Caco-2 (cell line): Measurements from ENCODE around the gene PRPF39. TPM values are rescaled to one million over a fixed set of nuclear protein-coding genes. Genes with fewer than 3 reads are reported as not detected.

ENCODE experiments used
- BruUV-seq: library from RNA; stranded (reverse); fragments of 400-500 nt; replicated peaks from 2 replicates; lab custom pipeline; 2021; lab: Mats Ljungman, UMichigan
- CTCF ChIA-PET: fragments of 300-600 bp; sonication (Branson Sonifier 250); formaldehyde crosslinking; loops from one replicate; lab custom pipeline; 2022; ENCODE audit warnings: antibody characterized with exemption; lab: Charles Lee
- POLR2A ChIA-PET: fragments of 300-600 bp; sonication (Branson Sonifier 250); formaldehyde crosslinking; loops from one replicate; lab custom pipeline; 2022; ENCODE audit warnings: antibody characterized with exemption; lab: Charles Lee
- DNase-seq, 2 experiments: peaks; one replicate each; pipeline versions ENCODE4 v3.0.0 to v3.0.0-alpha.2; 2020 to 2022
- H3K27me3 ChIP-seq: replicated peaks from 2 replicates; pipeline ENCODE4 v1.6.0; 2011; ENCODE audit warnings: low read length; ENCODE audit not compliant: control insufficient read depth, insufficient read depth
- H3K36me3 ChIP-seq: 2 replicates; pipeline ENCODE4 v1.5.1; 2011; ENCODE audit warnings: low read length; ENCODE audit not compliant: control insufficient read depth, insufficient read depth
- H3K4me1 ChIP-seq: fragments of 250-450 bp; sonication (Bioruptor Pico); 2 replicates; pipeline ENCODE4 v1.5.1; 2020; ENCODE audit warnings: mild to moderate bottlenecking
- H3K4me3 ChIP-seq: 2 replicates; pipeline ENCODE4 v1.5.1; 2011; ENCODE audit warnings: low read depth, mild to moderate bottlenecking, control low read depth, low read length
- H3K9me3 ChIP-seq: fragments of 250-450 bp; sonication (Bioruptor Pico); 2 replicates; pipeline ENCODE4 v1.5.1; 2020; ENCODE audit warnings: mild to moderate bottlenecking, moderate library complexity
- H3K27ac Mint-ChIP-seq: one replicate; pipeline ENCODE4 v1.8.0; 2022; ENCODE audit warnings: mixed read lengths; ENCODE audit not compliant: unreplicated experiment
- H3K27me3 Mint-ChIP-seq: one replicate; pipeline ENCODE4 v1.8.0; 2022; ENCODE audit warnings: mixed read lengths; ENCODE audit not compliant: insufficient read depth, unreplicated experiment
- H3K36me3 Mint-ChIP-seq: one replicate; pipeline ENCODE4 v1.8.0; 2022; ENCODE audit warnings: mild to moderate bottlenecking, mixed read lengths; ENCODE audit not compliant: insufficient read depth, unreplicated experiment
- H3K4me1 Mint-ChIP-seq: one replicate; pipeline ENCODE4 v1.8.0; 2022; ENCODE audit warnings: low read depth, mixed read lengths; ENCODE audit not compliant: unreplicated experiment
- H3K4me3 Mint-ChIP-seq: one replicate; pipeline ENCODE4 v1.8.0; 2022; ENCODE audit warnings: mild to moderate bottlenecking, moderate library complexity, mixed read lengths; ENCODE audit not compliant: unreplicated experiment
- H3K9me3 Mint-ChIP-seq: one replicate; pipeline ENCODE4 v1.8.0; 2022; ENCODE audit warnings: mixed read lengths; ENCODE audit not compliant: unreplicated experiment
- intact Hi-C: fragments of 100-400 bp; cut with micrococcal nuclease; formaldehyde crosslinking; loops from one replicate; pipeline ENCODE4 v1.10.0; 2022; ENCODE audit not compliant: unreplicated experiment
- total RNA-seq: library from RNA; stranded (reverse); gene quantifications from 2 replicates; pipeline ENCODE4 v1.2.3, GENCODE V29; 2022
- TF ChIP-seq, protein P1 (sequence below), 2 experiments: fragments of 200-600 bp in 1 of 2; IDR thresholded peaks; 1 replicate in 1 of 2; 2 replicates in 1 of 2; pipeline versions ENCODE4 v1.5.1 to v1.8.0; 2011 to 2022; ENCODE audit warnings: antibody characterized with exemption in 1 of 2, control low read depth in 1 of 2, inconsistent platforms in 1 of 2, low read depth in 1 of 2, low read length in 1 of 2, mild to moderate bottlenecking in 1 of 2, moderate library complexity in 1 of 2; ENCODE audit not compliant: insufficient read depth in 1 of 2, severe bottlenecking in 1 of 2, unreplicated experiment in 1 of 2

PRPF39 gene
- total RNA-seq, 1 experiment from 2014 or later, result 22.3 TPM

DNA sequence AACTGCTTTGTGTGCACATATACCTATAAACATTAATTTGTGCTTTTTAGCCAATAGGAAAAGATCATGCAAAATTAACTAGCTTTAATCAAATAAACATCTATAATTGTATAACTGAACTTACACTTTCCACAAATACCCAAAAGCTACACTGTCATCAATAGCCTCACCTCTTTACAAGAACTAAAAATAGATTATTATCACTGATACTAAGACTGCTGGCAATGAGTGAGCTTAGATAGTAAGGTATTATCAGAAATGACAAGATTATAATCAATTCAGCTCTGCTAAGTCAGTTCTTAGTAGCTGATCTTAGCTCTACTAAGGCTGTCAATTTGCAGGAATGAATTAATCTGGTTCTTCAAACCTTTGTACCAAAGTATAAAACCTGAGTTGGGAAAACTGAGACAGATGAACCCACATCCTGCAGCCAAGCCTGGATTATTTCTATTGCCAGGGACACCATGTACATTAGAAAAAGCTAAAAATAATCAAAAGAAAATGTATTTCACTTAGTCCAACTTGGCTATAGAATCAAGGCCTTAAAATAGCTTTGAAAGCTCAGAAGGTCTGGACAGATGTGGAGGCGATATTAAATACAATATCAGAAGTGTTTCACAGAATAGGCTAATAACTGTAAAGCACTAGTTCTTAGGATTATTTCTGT is 45.2 kb downstream of the PRPF39 start:
- TF ChIP-seq, protein P1, sequence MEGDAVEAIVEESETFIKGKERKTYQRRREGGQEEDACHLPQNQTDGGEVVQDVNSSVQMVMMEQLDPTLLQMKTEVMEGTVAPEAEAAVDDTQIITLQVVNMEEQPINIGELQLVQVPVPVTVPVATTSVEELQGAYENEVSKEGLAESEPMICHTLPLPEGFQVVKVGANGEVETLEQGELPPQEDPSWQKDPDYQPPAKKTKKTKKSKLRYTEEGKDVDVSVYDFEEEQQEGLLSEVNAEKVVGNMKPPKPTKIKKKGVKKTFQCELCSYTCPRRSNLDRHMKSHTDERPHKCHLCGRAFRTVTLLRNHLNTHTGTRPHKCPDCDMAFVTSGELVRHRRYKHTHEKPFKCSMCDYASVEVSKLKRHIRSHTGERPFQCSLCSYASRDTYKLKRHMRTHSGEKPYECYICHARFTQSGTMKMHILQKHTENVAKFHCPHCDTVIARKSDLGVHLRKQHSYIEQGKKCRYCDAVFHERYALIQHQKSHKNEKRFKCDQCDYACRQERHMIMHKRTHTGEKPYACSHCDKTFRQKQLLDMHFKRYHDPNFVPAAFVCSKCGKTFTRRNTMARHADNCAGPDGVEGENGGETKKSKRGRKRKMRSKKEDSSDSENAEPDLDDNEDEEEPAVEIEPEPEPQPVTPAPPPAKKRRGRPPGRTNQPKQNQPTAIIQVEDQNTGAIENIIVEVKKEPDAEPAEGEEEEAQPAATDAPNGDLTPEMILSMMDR (IDR thresholded peaks at IDR 0.05; ENCODE audit: insufficient read depth in 1 of 2, low read depth in 1 of 2, low read length in 1 of 2, severe bottlenecking in 1 of 2, unreplicated experiment in 1 of 2), result no peak
- H3K27ac Mint-ChIP-seq, result no peak overlapping the region
- no peaks in the 10 kb centered on the region for H3K27me3 Mint-ChIP-seq
- POLR2A ChIA-PET, result no interaction called here
- BruUV-seq, result no TSS peak
- H3K4me1 Mint-ChIP-seq, result no peaks in the 10 kb centered on the region
- no peak for DNase-seq
- Histone ChIP-seq H3K4me3 (no peak overlapping the region), H3K27me3 (no peaks in the 10 kb centered on the region), H3K9me3 (no peaks in the 10 kb centered on the region), H3K36me3 (no peaks in the 10 kb centered on the region; the same call in 1 of the 2 replicates), H3K4me1 (no peaks in the 10 kb centered on the region)
- CTCF ChIA-PET, result no interaction called here
- H3K9me3 Mint-ChIP-seq, result no peaks in the 10 kb centered on the region
- no peak overlapping the region for H3K4me3 Mint-ChIP-seq
- H3K36me3 Mint-ChIP-seq, result peaks cover 33% of the 10 kb centered on the region
- intact Hi-C loops, result no loop called here

DNA sequence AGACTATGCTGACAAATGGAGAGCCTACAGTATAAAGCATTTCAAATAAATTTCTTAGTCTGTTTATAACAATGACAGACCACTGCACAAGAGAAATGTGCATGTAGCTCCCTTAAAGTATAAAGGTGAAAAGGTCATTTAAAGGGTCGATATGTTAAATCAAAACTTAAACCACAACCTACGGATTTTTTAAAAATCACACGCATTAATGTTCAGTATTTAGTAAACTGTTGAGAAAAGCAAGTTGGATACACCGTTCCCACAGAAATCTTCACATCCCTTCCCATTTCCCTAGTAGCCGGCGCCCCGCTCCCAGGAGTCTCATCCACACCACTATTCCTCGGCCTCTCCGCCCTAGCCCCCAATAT is 49.8 kb downstream of the PRPF39 start:
- H3K4me3 ChIP-seq, result peak overlapping the region; percentile 51
- ChIA-PET POLR2A (interaction anchor here (0.6 to 1.0 kb wide), 3 partner anchors 20 to 215 kb away, joined by 3 to 4 read pairs (median 3); no protein-coding TSS in a partner anchor), CTCF (no interaction called here)
- no peaks in the 10 kb centered on the region for H3K36me3 ChIP-seq
- DNase-seq, result no peak
- H3K9me3 ChIP-seq, result no peaks in the 10 kb centered on the region
- TF ChIP-seq, protein P1 (IDR thresholded peaks at IDR 0.05; ENCODE audit: insufficient read depth in 1 of 2, low read depth in 1 of 2, low read length in 1 of 2, severe bottlenecking in 1 of 2, unreplicated experiment in 1 of 2), result no peak
- H3K36me3 Mint-ChIP-seq, result peaks cover 10% of the 10 kb centered on the region
- H3K4me1 ChIP-seq, result peaks cover 8% of the 10 kb centered on the region; the same call in 1 of the 2 replicates
- H3K27me3 ChIP-seq, result no peaks in the 10 kb centered on the region
- H3K4me3 Mint-ChIP-seq, result peak overlapping the region; percentile 97
- H3K9me3 Mint-ChIP-seq, result no peaks in the 10 kb centered on the region
- TSS peak; percentile 77 for BruUV-seq
- peak overlapping the region; percentile 95 for H3K27ac Mint-ChIP-seq
- intact Hi-C loops, result loop anchor here (1.0 to 2.0 kb wide), 6 partner anchors 20 to 220 kb away; partner anchors contain the start of genes MIS18BP1 and PRPF39
- no peaks in the 10 kb centered on the region for H3K27me3 Mint-ChIP-seq
- H3K4me1 Mint-ChIP-seq, result peaks cover 14% of the 10 kb centered on the region

DNA sequence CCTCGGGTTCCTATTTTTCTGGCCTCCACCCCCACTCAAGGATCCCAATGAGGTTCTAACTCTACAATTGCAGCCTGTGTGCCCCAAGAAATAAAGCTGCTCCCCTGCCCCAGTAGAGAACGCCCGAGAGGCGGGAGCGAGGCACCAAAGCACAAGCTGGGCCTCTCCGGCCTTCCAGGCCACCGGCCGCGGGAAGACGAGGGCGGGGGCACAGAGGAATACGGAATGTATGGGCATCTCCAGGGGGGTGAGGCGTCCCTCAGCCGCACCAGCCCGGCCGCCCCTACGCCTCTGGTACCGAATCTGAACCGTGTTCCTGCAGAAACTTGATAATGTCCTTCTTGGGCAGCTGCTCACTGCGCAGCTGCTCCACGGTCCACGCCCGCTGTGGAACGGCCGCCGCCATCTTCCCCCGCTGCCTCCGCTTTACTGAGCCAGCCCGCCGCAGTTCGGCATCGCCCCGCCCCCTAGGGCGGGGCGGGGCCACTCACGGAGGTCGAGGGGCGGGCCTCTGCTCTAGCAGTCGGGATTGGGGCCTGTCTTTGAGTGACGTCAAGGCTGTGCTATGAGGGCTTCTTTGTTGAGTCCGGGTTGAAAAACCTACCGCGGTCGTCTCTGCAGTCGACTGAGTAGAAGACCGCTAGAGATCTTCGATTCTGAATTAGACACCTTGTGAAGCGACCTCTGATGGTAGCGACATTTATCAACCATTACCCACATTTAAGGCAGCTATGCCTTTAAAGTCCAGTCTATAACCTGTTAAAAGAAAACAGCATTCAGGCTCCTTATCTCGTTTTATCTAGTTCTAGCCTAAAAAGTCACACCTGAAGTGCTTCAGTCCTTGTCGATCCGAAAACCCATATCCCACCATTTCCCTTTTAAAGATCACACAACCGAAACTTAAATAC is 50.4 kb downstream of the PRPF39 start, which contains the start of gene FKBP3:
Gene FKBP3, minus strand, starts transcription at position 431 of the 908 bp plus-strand sequence. Its CDS starts 25 bp downstream, at position 406.
- no peaks in the 10 kb centered on the region for H3K9me3 ChIP-seq
- peak within 1 kb of the TSS; percentile 51 for H3K4me3 ChIP-seq
- no peaks in the 10 kb centered on the region for H3K27me3 ChIP-seq
- BruUV-seq, result no TSS peak
- no peaks in the 10 kb centered on the region for H3K36me3 ChIP-seq
- Mint-ChIP-seq H3K27me3 (no peaks in the 10 kb centered on the region), H3K9me3 (no peaks in the 10 kb centered on the region), H3K4me3 (peak within 1 kb of the TSS; percentile 97), H3K27ac (peak within 1 kb of the TSS; percentile 95), H3K36me3 (peaks cover 10% of the 10 kb centered on the region), H3K4me1 (peaks cover 14% of the 10 kb centered on the region)
- TF ChIP-seq, protein P1 (IDR thresholded peaks at IDR 0.05; ENCODE audit: insufficient read depth in 1 of 2, low read depth in 1 of 2, low read length in 1 of 2, severe bottlenecking in 1 of 2, unreplicated experiment in 1 of 2), result no peak
- peak; percentile 95 to 98 for DNase-seq
- peaks cover 8% of the 10 kb centered on the region; the same call in 1 of the 2 replicates for H3K4me1 ChIP-seq
- intact Hi-C loops, result loop anchor here (1.0 to 2.0 kb wide), 6 partner anchors 21 to 221 kb away; partner anchors contain the start of genes MIS18BP1 and PRPF39
- POLR2A ChIA-PET, result interaction anchor here (0.5 to 1.0 kb wide), 4 partner anchors 21 to 216 kb away, joined by 3 to 4 read pairs (median 4); no protein-coding TSS in a partner anchor
- CTCF ChIA-PET, result interaction anchor here (0.9 kb wide), 1 partner anchor 134 kb away, joined by 4 read pairs; no protein-coding TSS in a partner anchor
